Thymus (tissue), 11 donors: ENCODE data around the gene HNF4A. TPM values are rescaled to one million over a fixed set of nuclear protein-coding genes. Genes with fewer than 3 reads are reported as not detected.

Source experiments
- DNase-seq, 9 donors: peaks; one replicate each; pipeline ENCODE4 v3.0.0-alpha.2; 2013; ENCODE audit warnings: low spot score in 9 of 9, low read depth in 6 of 9, missing footprints in 1 of 9
- H3K27ac ChIP-seq, 2 donors: one replicate each; pipeline ENCODE4 v1.5.1; 2013; ENCODE audit warnings: control low read depth in 1 of 2, low read depth in 1 of 2, low read length in 1 of 2, mild to moderate bottlenecking in 1 of 2, moderate library complexity in 1 of 2
- H3K27me3 ChIP-seq, 2 donors: one replicate each; pipeline ENCODE4 v1.5.1; 2013; ENCODE audit warnings: low read length in 1 of 2; ENCODE audit not compliant: control insufficient read depth in 2 of 2, insufficient read depth in 1 of 2
- H3K36me3 ChIP-seq, 2 donors: one replicate each; pipeline ENCODE4 v1.5.1; 2013; ENCODE audit warnings: low read length in 1 of 2, mild to moderate bottlenecking in 1 of 2, moderate library complexity in 1 of 2; ENCODE audit not compliant: control insufficient read depth in 2 of 2, insufficient read depth in 2 of 2
- H3K4me1 ChIP-seq, 2 donors: one replicate each; pipeline ENCODE4 v1.5.1; 2013; ENCODE audit warnings: low read length in 2 of 2; ENCODE audit not compliant: control insufficient read depth in 2 of 2, insufficient read depth in 2 of 2
- H3K4me3 ChIP-seq, 2 donors: one replicate each; pipeline ENCODE4 v1.5.1; 2013; ENCODE audit warnings: low read length in 2 of 2, control low read depth in 1 of 2, mild to moderate bottlenecking in 1 of 2
- H3K9me3 ChIP-seq, 2 donors: one replicate each; pipeline ENCODE4 v1.5.1; 2013; ENCODE audit warnings: low read length in 1 of 2, mild to moderate bottlenecking in 1 of 2; ENCODE audit not compliant: control insufficient read depth in 2 of 2, insufficient read depth in 1 of 2
- whole genome bisulfite sequencing: extraction: QIAGEN DNeasy Blood & Tissue Kit; methylation state at CpG from one replicate; pipeline ENCODE4 v1.1.7; 2013; 5-methylcytosine and 5-hydroxymethylcytosine counted together
- polyA plus RNA-seq: library from polyadenylated mRNA; stranded (reverse); fragments of 200-250 nt; gene quantifications from one replicate; pipeline ENCODE4 v1.2.3, GENCODE V29; 2013
- total RNA-seq: library from RNA; stranded (reverse); fragments of 120-200 nt; gene quantifications from one replicate; pipeline ENCODE4 v1.2.4, GENCODE V29; 2013
- donor health status: healthy.

Gene HNF4A
- total and polyA plus RNA-seq, 2 donors = 0.05 to 0.16 TPM

GRCh38 chr20:44405785-44406571 lies 50.5 kb downstream of the HNF4A start:
- H3K9me3 ChIP-seq = no peaks in the 10 kb centered on the region
- no peak overlapping the region for H3K4me3 ChIP-seq
- no peaks in the 10 kb centered on the region for H3K4me1 ChIP-seq
- no peak overlapping the region for H3K27ac ChIP-seq
- no peak for DNase-seq
- 91% methylated on average over 20 of the region's 20 CpGs for WGBS
- peaks cover 0 to 4% of the 10 kb centered on the region in 2 donors for H3K27me3 ChIP-seq
- no peaks in the 10 kb centered on the region for H3K36me3 ChIP-seq

- no peaks in the 10 kb centered on the region for H3K4me1 ChIP-seq
- 70% methylated on average over 7 of the region's 7 CpGs for WGBS
- H3K27ac ChIP-seq = no peak overlapping the region
- H3K36me3 ChIP-seq = no peaks in the 10 kb centered on the region
- H3K27me3 ChIP-seq = peaks cover 0 to 7% of the 10 kb centered on the region in 2 donors
- no peaks in the 10 kb centered on the region for H3K9me3 ChIP-seq
- DNase-seq = no peak
- H3K4me3 ChIP-seq = no peak overlapping the region
Measured at GRCh38 chr20:44406572-44407137, 51.2 kb downstream of the HNF4A start.

GRCh38 chr20:44407402-44408184 lies 52.1 kb downstream of the HNF4A start:
- H3K36me3 ChIP-seq = no peaks in the 10 kb centered on the region
- 77% methylated on average over 14 of the region's 14 CpGs for WGBS
- H3K9me3 ChIP-seq = no peaks in the 10 kb centered on the region
- DNase-seq = no peak
- no peaks in the 10 kb centered on the region for H3K4me1 ChIP-seq
- H3K27me3 ChIP-seq = peaks cover 0 to 15% of the 10 kb centered on the region in 2 donors
- no peak overlapping the region for H3K4me3 ChIP-seq
- H3K27ac ChIP-seq = no peak overlapping the region

GRCh38 chr20:44409132-44409600 lies 53.7 kb downstream of the HNF4A start:
- Histone ChIP-seq H3K27me3 (peaks cover 0 to 27% of the 10 kb centered on the region in 2 donors), H3K9me3 (no peaks in the 10 kb centered on the region), H3K4me1 (no peaks in the 10 kb centered on the region), H3K36me3 (no peaks in the 10 kb centered on the region), H3K27ac (no peak overlapping the region), H3K4me3 (no peak overlapping the region)
- no peak for DNase-seq
- WGBS = 88% methylated on average over 2 of the region's 2 CpGs

- WGBS = 97% methylated on average over 2 of the region's 2 CpGs
- Histone ChIP-seq H3K27ac (no peak overlapping the region), H3K4me1 (no peaks in the 10 kb centered on the region)
Measured at GRCh38 chr20:44410583-44411019, 55.1 kb downstream of the HNF4A start.

GRCh38 chr20:44411020-44411756 lies 55.7 kb downstream of the HNF4A start:
- DNase-seq = no peak
- Histone ChIP-seq H3K27me3 (peaks cover 0 to 34% of the 10 kb centered on the region in 2 donors), H3K4me1 (no peaks in the 10 kb centered on the region), H3K4me3 (no peak overlapping the region), H3K9me3 (no peaks in the 10 kb centered on the region), H3K27ac (no peak overlapping the region), H3K36me3 (no peaks in the 10 kb centered on the region)
- WGBS = 91% methylated on average over 28 of the region's 28 CpGs

More at GRCh38 chr20:44410583-44411019, 55.1 kb downstream of the HNF4A start:
- no peak for DNase-seq
- Histone ChIP-seq H3K27me3 (peaks cover 0 to 34% of the 10 kb centered on the region in 2 donors), H3K36me3 (no peaks in the 10 kb centered on the region), H3K9me3 (no peaks in the 10 kb centered on the region), H3K4me3 (no peak overlapping the region)

GRCh38 chr20:44411757-44412401 lies 56.4 kb downstream of the HNF4A start:
- Histone ChIP-seq H3K27ac (no peak overlapping the region), H3K4me1 (no peaks in the 10 kb centered on the region), H3K9me3 (no peaks in the 10 kb centered on the region), H3K4me3 (no peak overlapping the region), H3K36me3 (no peaks in the 10 kb centered on the region), H3K27me3 (peaks cover 0 to 34% of the 10 kb centered on the region in 2 donors)
- 82% methylated on average over 10 of the region's 10 CpGs for WGBS
- DNase-seq = no peak

GRCh38 chr20:44412402-44413144 lies 57.1 kb downstream of the HNF4A start:
- WGBS = 49% methylated on average over 24 of the region's 24 CpGs
- DNase-seq = no peak

More at GRCh38 chr20:44412402-44413144, 57.1 kb downstream of the HNF4A start:
- Histone ChIP-seq H3K4me1 (no peaks in the 10 kb centered on the region), H3K27ac (no peak overlapping the region), H3K27me3 (peaks cover 0 to 34% of the 10 kb centered on the region in 2 donors), H3K4me3 (no peak overlapping the region), H3K36me3 (no peaks in the 10 kb centered on the region), H3K9me3 (no peaks in the 10 kb centered on the region)
